PFSK-1 (cell line): ENCODE measurements around the gene RNF223.

ENCODE experiments used
- FOXP2 ChIP-seq: optimal IDR thresholded peaks from 2 replicates; pipeline ENCODE3; 2011; ENCODE audit warnings: borderline replicate concordance, control low read depth, inconsistent platforms; ENCODE audit not compliant: insufficient read depth; ENCODE audit errors: extremely low read length, extremely low read depth
- POLR2AphosphoS5 ChIP-seq: IDR thresholded peaks from 2 replicates; pipeline ENCODE4 v1.6.1; 2012; ENCODE audit warnings: low read depth, mild to moderate bottlenecking, control low read depth, low read length, moderate library complexity
- REST ChIP-seq, 2 experiments: IDR thresholded peaks; 2 replicates each; pipeline versions ENCODE4 v1.6.1 to v1.8.0; 2011 to 2012; ENCODE audit warnings: low read depth in 2 of 2, low read length in 2 of 2, control low read depth in 1 of 2, inconsistent platforms in 1 of 2, mild to moderate bottlenecking in 1 of 2, moderate library complexity in 1 of 2; ENCODE audit not compliant: insufficient read depth in 1 of 2
- SIN3A ChIP-seq: IDR thresholded peaks from 2 replicates; pipeline ENCODE4 v1.6.1; 2012; ENCODE audit warnings: mild to moderate bottlenecking, low read length, moderate library complexity, borderline replicate concordance; ENCODE audit not compliant: insufficient read depth
- TAF1 ChIP-seq: IDR thresholded peaks from 2 replicates; pipeline ENCODE4 v1.6.1; 2012; ENCODE audit warnings: low read length, control low read depth, borderline replicate concordance; ENCODE audit not compliant: insufficient read depth

- TF ChIP-seq FOXP2 (no peak), POLR2AphosphoS5 (no peak), SIN3A (no peak), TAF1 (no peak), REST (IDR thresholded peaks at IDR 0.05; ENCODE audit: insufficient read depth in 1 of 2, low read depth in 2 of 2, low read length in 2 of 2) (no peak)
These were observed 27.4 kb upstream of the RNF223 start for GRCh38 chr1:1101503-1101902.
